ENCODE measurements around the gene FAM118A. TPM values are rescaled to one million over a fixed set of nuclear protein-coding genes. Genes with fewer than 3 reads are reported as not detected.

Gene FAM118A
- total RNA-seq, 2 donors from 2014 or later, result 60.8 to 215 TPM

GRCh38 chr22:45376009-45376408 lies 66.3 kb downstream of the FAM118A start:
- Histone ChIP-seq H3K36me3 (no peaks in the 10 kb centered on the region), H3K27ac (no peak overlapping the region), H3K4me3 (no peak overlapping the region), H3K9me3 (no peaks in the 10 kb centered on the region), H3K4me1 (replicated peaks) (no peaks in the 10 kb centered on the region), H3K27me3 (replicated peaks; ENCODE audit: insufficient read depth) (no peaks in the 10 kb centered on the region)
- TF ChIP-seq POLR2AphosphoS5 (IDR thresholded peaks at IDR 0.05) (no peak), CTCF (IDR thresholded peaks at IDR 0.05) (no peak)
- DNase-seq (ENCODE audit: low spot score), result no peak
- intact Hi-C loops (cut with DNase I), result no loop called here
- WGBS, result 68% methylated on average over 3 of the region's 3 CpGs

- intact Hi-C loops (cut with DNase I), result no loop called here
- H3K27ac ChIP-seq, result no peak overlapping the region
- 42% methylated on average over 1 of the region's 1 CpG for WGBS
- TF ChIP-seq POLR2A (IDR thresholded peaks at IDR 0.05) (no peak), CTCF (IDR thresholded peaks at IDR 0.05) (no peak), POLR2AphosphoS5 (IDR thresholded peaks at IDR 0.05) (no peak)
- H3K4me1 ChIP-seq (replicated peaks), result no peaks in the 10 kb centered on the region
- H3K9me3 ChIP-seq, result no peaks in the 10 kb centered on the region
- no peak for DNase-seq (ENCODE audit: low spot score)
- H3K4me3 ChIP-seq, result no peak overlapping the region
- no peaks in the 10 kb centered on the region for H3K36me3 ChIP-seq
- H3K27me3 ChIP-seq (replicated peaks; ENCODE audit: insufficient read depth), result no peaks in the 10 kb centered on the region
Observed at GRCh38 chr22:45376703-45377102, 67.0 kb downstream of the FAM118A start.

- WGBS, result 85% methylated on average over 2 of the region's 2 CpGs
- DNase-seq (ENCODE audit: low spot score), result no peak
- intact Hi-C loops (cut with DNase I), result no loop called here
- no peaks in the 10 kb centered on the region for H3K27me3 ChIP-seq (replicated peaks; ENCODE audit: insufficient read depth)
- no peaks in the 10 kb centered on the region for H3K9me3 ChIP-seq
- H3K4me1 ChIP-seq (replicated peaks), result no peaks in the 10 kb centered on the region
- no peak overlapping the region for H3K4me3 ChIP-seq
- no peaks in the 10 kb centered on the region for H3K36me3 ChIP-seq
- TF ChIP-seq POLR2AphosphoS5 (IDR thresholded peaks at IDR 0.05) (no peak), POLR2A (IDR thresholded peaks at IDR 0.05) (no peak)
- H3K27ac ChIP-seq, result no peak overlapping the region
Observed at GRCh38 chr22:45381348-45381747, 71.6 kb downstream of the FAM118A start.

- Histone ChIP-seq H3K4me1 (replicated peaks) (no peaks in the 10 kb centered on the region), H3K27ac (no peak overlapping the region), H3K9me3 (no peaks in the 10 kb centered on the region), H3K27me3 (replicated peaks; ENCODE audit: insufficient read depth) (no peaks in the 10 kb centered on the region), H3K36me3 (no peaks in the 10 kb centered on the region), H3K4me3 (no peak overlapping the region)
- intact Hi-C loops (cut with DNase I), result no loop called here
- no peak for TF ChIP-seq POLR2A (IDR thresholded peaks at IDR 0.05)
- TF ChIP-seq CTCF (IDR thresholded peaks at IDR 0.05), result no peak
- no peak for TF ChIP-seq POLR2AphosphoS5 (IDR thresholded peaks at IDR 0.05)
- WGBS, result 59% methylated on average over 3 of the region's 3 CpGs
- no peak for DNase-seq (ENCODE audit: low spot score)
Observed at GRCh38 chr22:45389546-45389945, 79.8 kb downstream of the FAM118A start.

Other genes starting within 250 kb of the FAM118A start
- 100 to 1,000 TPM in 1 of 2 donors, 10 to 100 TPM in 1; 51.4 to 101 TPM for gene NUP50, start 146.0 kb upstream of the FAM118A start, total RNA-seq
- 10 to 100 TPM; 29.1 to 55.1 TPM for gene KIAA0930, start 69.0 kb upstream of the FAM118A start, total RNA-seq
- 100 to 1,000 TPM in 1 of 2 donors, 10 to 100 TPM in 1; 12.6 to 103 TPM for gene UPK3A, start 25.0 kb upstream of the FAM118A start, total RNA-seq
- 1 to 10 TPM in 1 of 2 donors, not detected in 1; 8.2 TPM for gene SMC1B, start 103.7 kb downstream of the FAM118A start, total RNA-seq
- gene RIBC2, start 103.8 kb downstream of the FAM118A start, total RNA-seq, result 1 to 10 TPM; 6.0 to 7.4 TPM
- 100 to 1,000 TPM; 125 to 144 TPM for gene FBLN1, start 192.9 kb downstream of the FAM118A start, total RNA-seq

Data from prostate gland (tissue), 2 donors.